ENCODE results near the gene ENTPD7.

The ENTPD7 gene

DNA sequence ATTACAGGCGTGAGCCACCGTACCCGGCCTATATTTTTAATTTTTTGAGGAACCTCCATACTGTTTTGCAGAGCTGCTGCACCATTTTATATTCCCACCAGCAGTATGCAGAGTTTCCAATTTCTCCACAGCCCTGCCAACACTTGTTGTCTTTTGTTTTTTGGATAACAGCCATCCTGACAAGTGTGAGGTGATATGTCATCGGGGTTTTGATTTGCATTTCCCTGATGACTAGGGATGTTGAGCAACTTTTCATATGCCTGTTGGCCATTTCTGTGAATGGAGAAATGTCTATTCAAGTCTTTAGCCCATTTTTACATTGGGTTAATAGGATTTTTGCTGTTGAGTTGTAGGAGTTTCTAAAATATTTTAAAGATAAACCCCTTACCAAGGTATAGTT is 22.2 kb downstream of the ENTPD7 start:
- TF ChIP-seq, protein P1, sequence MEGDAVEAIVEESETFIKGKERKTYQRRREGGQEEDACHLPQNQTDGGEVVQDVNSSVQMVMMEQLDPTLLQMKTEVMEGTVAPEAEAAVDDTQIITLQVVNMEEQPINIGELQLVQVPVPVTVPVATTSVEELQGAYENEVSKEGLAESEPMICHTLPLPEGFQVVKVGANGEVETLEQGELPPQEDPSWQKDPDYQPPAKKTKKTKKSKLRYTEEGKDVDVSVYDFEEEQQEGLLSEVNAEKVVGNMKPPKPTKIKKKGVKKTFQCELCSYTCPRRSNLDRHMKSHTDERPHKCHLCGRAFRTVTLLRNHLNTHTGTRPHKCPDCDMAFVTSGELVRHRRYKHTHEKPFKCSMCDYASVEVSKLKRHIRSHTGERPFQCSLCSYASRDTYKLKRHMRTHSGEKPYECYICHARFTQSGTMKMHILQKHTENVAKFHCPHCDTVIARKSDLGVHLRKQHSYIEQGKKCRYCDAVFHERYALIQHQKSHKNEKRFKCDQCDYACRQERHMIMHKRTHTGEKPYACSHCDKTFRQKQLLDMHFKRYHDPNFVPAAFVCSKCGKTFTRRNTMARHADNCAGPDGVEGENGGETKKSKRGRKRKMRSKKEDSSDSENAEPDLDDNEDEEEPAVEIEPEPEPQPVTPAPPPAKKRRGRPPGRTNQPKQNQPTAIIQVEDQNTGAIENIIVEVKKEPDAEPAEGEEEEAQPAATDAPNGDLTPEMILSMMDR (IDR thresholded peaks at IDR 0.05; ENCODE audit: borderline replicate concordance, control extremely low read depth, extremely low read depth, insufficient read depth, missing control alignments), result no peak
- DNase-seq (ENCODE audit: low spot score), result no peak
- in situ Hi-C loops (cut with MboI; ENCODE audit: low sequenced_read_pairs, unreplicated experiment), result no loop called here

GRCh38 chr10:99682032-99682431 is 22.7 kb downstream of the ENTPD7 start:
- in situ Hi-C loops (cut with MboI; ENCODE audit: low sequenced_read_pairs, unreplicated experiment), result no loop called here
- TF ChIP-seq, protein P1 (IDR thresholded peaks at IDR 0.05; ENCODE audit: borderline replicate concordance, control extremely low read depth, extremely low read depth, insufficient read depth, missing control alignments), result no peak
- no peak for DNase-seq (ENCODE audit: low spot score)

DNA sequence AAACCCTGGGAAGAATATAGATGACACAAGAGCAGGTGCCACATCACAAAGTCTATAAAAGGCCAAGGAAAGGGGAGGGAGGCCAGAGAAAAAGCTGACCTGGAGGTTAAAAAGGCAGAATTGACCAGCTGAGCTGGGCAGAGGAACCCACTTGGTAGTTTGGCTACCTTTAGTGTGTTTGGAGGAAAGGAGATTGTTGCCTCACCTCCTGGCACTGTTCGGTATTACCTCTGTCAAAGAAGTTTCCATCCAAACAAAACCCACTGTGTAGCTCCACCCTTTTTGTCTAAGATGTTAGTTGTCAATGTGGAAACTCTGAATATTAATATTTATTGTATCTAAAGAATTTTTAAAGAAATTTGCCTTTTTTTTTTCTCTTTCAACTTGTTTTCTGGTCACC is 23.4 kb downstream of the ENTPD7 start:
- TF ChIP-seq, protein P1 (IDR thresholded peaks at IDR 0.05; ENCODE audit: borderline replicate concordance, control extremely low read depth, extremely low read depth, insufficient read depth, missing control alignments), result no peak
- in situ Hi-C loops (cut with MboI; ENCODE audit: low sequenced_read_pairs, unreplicated experiment), result no loop called here
- no peak for DNase-seq (ENCODE audit: low spot score)

DNA sequence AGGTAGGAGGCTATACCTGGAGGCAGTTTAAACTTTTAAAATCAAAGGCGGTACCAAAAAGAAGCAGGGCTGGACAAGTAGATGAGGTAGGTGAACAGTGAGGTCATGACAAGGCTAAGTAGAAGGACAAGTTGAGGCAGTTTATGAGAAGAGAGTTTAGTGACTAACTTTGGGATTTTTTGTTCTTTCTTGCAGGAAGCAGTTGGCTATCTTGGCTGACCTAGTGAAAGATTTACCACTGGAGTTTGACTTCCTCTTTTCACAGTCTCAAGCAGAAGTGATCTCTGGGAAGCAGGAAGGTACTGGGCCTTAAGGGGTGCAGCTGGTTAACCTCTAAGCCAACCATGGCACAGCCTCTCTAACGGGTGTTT is 26.3 kb downstream of the ENTPD7 start:
- in situ Hi-C loops (cut with MboI; ENCODE audit: low sequenced_read_pairs, unreplicated experiment), result no loop called here
- TF ChIP-seq, protein P1 (IDR thresholded peaks at IDR 0.05; ENCODE audit: borderline replicate concordance, control extremely low read depth, extremely low read depth, insufficient read depth, missing control alignments), result no peak
- peak; percentile 31 for DNase-seq (ENCODE audit: low spot score)

DNA sequence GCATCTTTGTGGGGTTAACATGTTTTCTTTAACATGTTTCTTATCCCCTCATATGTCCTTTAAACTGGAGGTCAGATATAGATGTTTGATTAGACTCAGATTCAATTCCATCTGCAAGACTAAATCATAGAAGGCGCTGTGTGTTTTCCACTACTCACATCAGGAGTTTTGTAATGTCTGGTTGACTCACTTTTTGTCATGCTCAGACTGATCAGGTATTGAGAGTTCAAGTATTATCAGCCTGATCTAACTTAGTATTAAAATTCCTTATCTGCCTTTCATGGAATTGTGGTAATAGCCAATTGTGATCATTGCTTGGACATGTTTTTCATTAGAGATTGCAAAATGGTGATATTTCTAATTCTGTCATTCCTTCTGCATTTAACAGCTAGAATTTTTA is 30.2 kb downstream of the ENTPD7 start:
- no peak for DNase-seq (ENCODE audit: low spot score)

GRCh38 chr10:99693933-99694583 is 34.7 kb downstream of the ENTPD7 start:
- in situ Hi-C loops (cut with MboI; ENCODE audit: low sequenced_read_pairs, unreplicated experiment), result no loop called here
- TF ChIP-seq, protein P1 (IDR thresholded peaks at IDR 0.05; ENCODE audit: borderline replicate concordance, control extremely low read depth, extremely low read depth, insufficient read depth, missing control alignments), result no peak
- DNase-seq (ENCODE audit: low spot score), result no peak

More for the DNA sequence above, 30.2 kb downstream of the ENTPD7 start:
- TF ChIP-seq, protein P1 (IDR thresholded peaks at IDR 0.05; ENCODE audit: borderline replicate concordance, control extremely low read depth, extremely low read depth, insufficient read depth, missing control alignments), result no peak
- in situ Hi-C loops (cut with MboI; ENCODE audit: low sequenced_read_pairs, unreplicated experiment), result no loop called here

Data from GM13976 (cell line).